ENCODE results near the gene ZBTB44.

DNA sequence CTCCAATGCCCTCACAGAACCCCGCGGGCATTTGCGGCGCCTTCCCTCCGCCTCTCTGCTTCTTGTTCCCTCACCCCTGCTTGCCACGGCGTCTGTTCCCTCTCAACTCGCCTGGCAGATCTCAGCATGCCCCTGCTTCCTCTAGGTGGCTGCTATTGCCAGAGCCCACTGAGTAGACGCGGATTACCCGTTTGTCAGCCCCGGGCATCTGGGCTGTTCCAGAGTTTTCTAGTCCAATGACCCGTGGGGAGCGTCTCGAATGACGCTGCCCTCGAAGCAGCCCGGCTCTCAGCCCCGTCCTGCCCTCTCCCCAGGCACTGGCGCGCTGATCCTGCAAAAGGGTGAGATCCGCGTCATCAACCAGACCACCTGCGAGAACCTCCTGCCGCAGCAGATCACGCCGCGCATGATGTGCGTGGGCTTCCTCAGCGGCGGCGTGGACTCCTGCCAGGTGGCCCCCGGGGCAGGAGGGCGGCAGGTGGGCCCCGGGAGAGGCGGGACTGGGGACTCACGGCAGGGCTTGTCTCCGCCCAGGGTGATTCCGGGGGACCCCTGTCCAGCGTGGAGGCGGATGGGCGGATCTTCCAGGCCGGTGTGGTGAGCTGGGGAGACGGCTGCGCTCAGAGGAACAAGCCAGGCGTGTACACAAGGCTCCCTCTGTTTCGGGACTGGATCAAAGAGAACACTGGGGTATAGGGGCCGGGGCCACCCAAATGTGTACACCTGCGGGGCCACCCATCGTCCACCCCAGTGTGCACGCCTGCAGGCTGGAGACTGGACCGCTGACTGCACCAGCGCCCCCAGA is 105.4 kb downstream of the ZBTB44 start:
- TF ChIP-seq POLR2A (IDR thresholded peaks at IDR 0.05; ENCODE audit: low read depth, low read length) (no peak), POLR2AphosphoS5 (IDR thresholded peaks at IDR 0.05; ENCODE audit: low read depth, low read length) (no peak), SPI1 (IDR thresholded peaks at IDR 0.05; ENCODE audit: low read depth, low read length) (no peak)

Measured in GM12891 (cell line).